VCaP (cell line): ENCODE data around the gene RSPH9.
"Not testable (repeated sequence)": the region's sequence is repeated elsewhere in the genome, so short reads cannot be mapped to it uniquely, and the experiment has no call there.

Experiments
- H3K27ac ChIP-seq: fragments of 450-650 bp; 2 replicates; pipeline ENCODE4 v1.5.1; 2017
- TF ChIP-seq, protein P1 (sequence below): fragments of 450-650 bp; conservative IDR thresholded peaks from 2 replicates; pipeline ENCODE4 v1.5.1; 2017; ENCODE audit warnings: mild to moderate bottlenecking, moderate library complexity

Gene RSPH9

GRCh38 chr6:43645613-43645964 lies 753 bp downstream of the RSPH9 start:
- no peak overlapping the region for H3K27ac ChIP-seq
- TF ChIP-seq, protein P1, sequence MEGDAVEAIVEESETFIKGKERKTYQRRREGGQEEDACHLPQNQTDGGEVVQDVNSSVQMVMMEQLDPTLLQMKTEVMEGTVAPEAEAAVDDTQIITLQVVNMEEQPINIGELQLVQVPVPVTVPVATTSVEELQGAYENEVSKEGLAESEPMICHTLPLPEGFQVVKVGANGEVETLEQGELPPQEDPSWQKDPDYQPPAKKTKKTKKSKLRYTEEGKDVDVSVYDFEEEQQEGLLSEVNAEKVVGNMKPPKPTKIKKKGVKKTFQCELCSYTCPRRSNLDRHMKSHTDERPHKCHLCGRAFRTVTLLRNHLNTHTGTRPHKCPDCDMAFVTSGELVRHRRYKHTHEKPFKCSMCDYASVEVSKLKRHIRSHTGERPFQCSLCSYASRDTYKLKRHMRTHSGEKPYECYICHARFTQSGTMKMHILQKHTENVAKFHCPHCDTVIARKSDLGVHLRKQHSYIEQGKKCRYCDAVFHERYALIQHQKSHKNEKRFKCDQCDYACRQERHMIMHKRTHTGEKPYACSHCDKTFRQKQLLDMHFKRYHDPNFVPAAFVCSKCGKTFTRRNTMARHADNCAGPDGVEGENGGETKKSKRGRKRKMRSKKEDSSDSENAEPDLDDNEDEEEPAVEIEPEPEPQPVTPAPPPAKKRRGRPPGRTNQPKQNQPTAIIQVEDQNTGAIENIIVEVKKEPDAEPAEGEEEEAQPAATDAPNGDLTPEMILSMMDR = no peak

GRCh38 chr6:43647613-43648012 lies 2.8 kb downstream of the RSPH9 start:
- TF ChIP-seq, protein P1 = no peak

GRCh38 chr6:43648248-43648647 lies 3.4 kb downstream of the RSPH9 start:
- TF ChIP-seq, protein P1 = no peak
- no peak overlapping the region for H3K27ac ChIP-seq

More at GRCh38 chr6:43647613-43648012, 2.8 kb downstream of the RSPH9 start:
- no peak overlapping the region for H3K27ac ChIP-seq

GRCh38 chr6:43652822-43653221 lies 8.0 kb downstream of the RSPH9 start:
- not testable (repeated sequence) for H3K27ac ChIP-seq

GRCh38 chr6:43657221-43657802 lies 12.5 kb downstream of the RSPH9 start:
- no peak overlapping the region for H3K27ac ChIP-seq
- TF ChIP-seq, protein P1 = no peak

- H3K27ac ChIP-seq = no peak overlapping the region
- TF ChIP-seq, protein P1 = no peak
Measured at GRCh38 chr6:43658161-43658560, 13.3 kb downstream of the RSPH9 start.

DNA sequence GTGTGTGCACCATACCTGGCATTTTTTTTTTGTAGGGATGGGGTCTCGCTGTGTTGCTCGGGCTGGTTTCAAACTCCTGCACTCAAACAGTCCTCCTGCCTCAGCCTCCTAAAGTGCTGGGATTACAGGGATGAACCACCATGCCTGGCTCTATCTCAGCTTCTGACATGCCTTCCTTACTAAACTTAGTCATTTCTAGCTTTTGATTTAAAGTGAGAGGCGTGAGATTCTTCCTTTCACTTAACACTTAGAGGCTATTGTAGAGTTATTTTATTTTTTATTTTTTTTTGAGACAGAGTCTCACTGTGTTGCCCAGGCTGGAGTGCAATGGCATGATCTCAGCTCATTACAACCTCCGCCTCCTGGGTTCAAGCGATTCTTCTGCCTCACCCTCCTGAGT lies 18.1 kb downstream of the RSPH9 start:
- not testable (repeated sequence) for H3K27ac ChIP-seq

DNA sequence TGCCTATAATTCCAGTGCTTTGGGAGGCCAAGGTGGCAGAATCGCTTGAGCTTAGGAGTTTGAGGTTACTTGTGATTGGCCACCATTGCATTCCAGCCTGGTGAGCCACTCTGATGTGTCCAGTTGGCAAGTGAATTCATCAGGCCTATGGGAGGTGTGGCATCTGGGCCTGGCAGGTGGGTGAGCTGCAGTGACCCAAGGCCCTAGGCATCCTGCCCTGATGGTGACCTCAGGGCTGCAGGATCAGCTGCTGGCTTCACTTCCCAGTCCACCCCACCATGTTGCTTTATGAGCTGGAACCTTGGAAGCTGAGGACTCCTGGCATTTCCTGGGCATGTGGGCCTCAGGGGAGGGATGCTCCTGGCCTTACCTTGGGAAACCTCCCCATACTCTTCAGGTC lies 20.5 kb downstream of the RSPH9 start:
- H3K27ac ChIP-seq = no peak overlapping the region

More for the DNA sequence above, 20.5 kb downstream of the RSPH9 start:
- TF ChIP-seq, protein P1 = no peak
